HepG2 (cell line): ENCODE results near the gene NYAP1. TPM values are rescaled to one million over a fixed set of nuclear protein-coding genes. Genes with fewer than 3 reads are reported as not detected.

ENCODE experiments used
- AGO2 ChIP-seq: fragments of 200-400 bp; formaldehyde crosslinking; optimal IDR thresholded peaks from 2 replicates; pipeline ENCODE3; 2017; ENCODE audit warnings: mild to moderate bottlenecking, low read depth, low read length, moderate library complexity
- CBFB ChIP-seq: sonication (generic); formaldehyde crosslinking; IDR thresholded peaks from 2 replicates; pipeline ENCODE4 v1.4.0; 2020; ENCODE audit warnings: missing genetic modification reagents
- FOXA1 ChIP-seq, 2 experiments: fragments of 450-650 bp in 1 of 2; sonication (generic) in 1 of 2; formaldehyde crosslinking in 1 of 2; IDR thresholded peaks; 2 replicates each; pipeline versions ENCODE4 v1.4.0 to v1.6.1; 2016 to 2020; ENCODE audit warnings: missing genetic modification reagents in 1 of 2
- FOXO1 ChIP-seq: sonication (generic); formaldehyde crosslinking; IDR thresholded peaks from 2 replicates; pipeline ENCODE4 v1.4.0; 2020; ENCODE audit warnings: missing genetic modification reagents
- GPBP1L1 ChIP-seq: sonication (generic); formaldehyde crosslinking; IDR thresholded peaks from 2 replicates; pipeline ENCODE4 v1.5.0; 2020; ENCODE audit warnings: mild to moderate bottlenecking, missing genetic modification reagents
- HNRNPUL1 ChIP-seq: fragments of 200-400 bp; formaldehyde crosslinking; IDR thresholded peaks from 2 replicates; pipeline ENCODE4 v1.6.1; 2017; ENCODE audit warnings: low read depth, mild to moderate bottlenecking, low read length, moderate library complexity
- IKZF1 ChIP-seq: fragments of 450-650 bp; IDR thresholded peaks from 2 replicates; pipeline ENCODE4 v1.7.1; 2016
- MTF2 ChIP-seq: sonication (generic); formaldehyde crosslinking; IDR thresholded peaks from 2 replicates; pipeline ENCODE4 v1.5.0; 2020; ENCODE audit warnings: missing genetic modification reagents, borderline replicate concordance
- NCOA1 ChIP-seq: sonication (generic); formaldehyde crosslinking; IDR thresholded peaks from 2 replicates; pipeline ENCODE4 v1.9.0; 2021; ENCODE audit warnings: missing genetic modification reagents
- SCMH1 ChIP-seq: sonication (generic); formaldehyde crosslinking; IDR thresholded peaks from 2 replicates; pipeline ENCODE4 v1.9.0; 2021; ENCODE audit warnings: missing genetic modification reagents, mild to moderate bottlenecking, borderline replicate concordance
- SMAD3 ChIP-seq: sonication (generic); formaldehyde crosslinking; IDR thresholded peaks from 2 replicates; pipeline ENCODE4 v1.4.0; 2020; ENCODE audit warnings: missing genetic modification reagents
- SRY ChIP-seq: sonication (generic); formaldehyde crosslinking; IDR thresholded peaks from 2 replicates; pipeline ENCODE4 v1.8.0; 2022; ENCODE audit warnings: mild to moderate bottlenecking, missing genetic modification reagents
- ZBTB10 ChIP-seq: sonication (generic); formaldehyde crosslinking; IDR thresholded peaks from 2 replicates; pipeline ENCODE4 v1.4.0; 2020; ENCODE audit warnings: missing genetic modification reagents, borderline replicate concordance
- ZBTB46 ChIP-seq: sonication (generic); formaldehyde crosslinking; IDR thresholded peaks from 2 replicates; pipeline ENCODE4 v1.4.0; 2020; ENCODE audit warnings: mild to moderate bottlenecking, missing genetic modification reagents, borderline replicate concordance
- ZBTB8A ChIP-seq: sonication (generic); formaldehyde crosslinking; IDR thresholded peaks from 2 replicates; pipeline ENCODE4 v1.4.0; 2020; ENCODE audit warnings: mild to moderate bottlenecking, low read depth, missing genetic modification reagents, borderline replicate concordance
- ZHX2 ChIP-seq, 2 experiments: sonication (generic) in 1 of 2; formaldehyde crosslinking in 1 of 2; IDR thresholded peaks; 2 replicates each; pipeline versions ENCODE4 v1.6.1 to v1.9.0; 2014 to 2022; ENCODE audit warnings: antibody characterized with exemption in 1 of 2, borderline replicate concordance in 1 of 2, inconsistent platforms in 1 of 2, low read depth in 1 of 2, missing genetic modification reagents in 1 of 2
- ZNF263 ChIP-seq: sonication (generic); formaldehyde crosslinking; IDR thresholded peaks from 2 replicates; pipeline ENCODE4 v1.4.0; 2020; ENCODE audit warnings: missing genetic modification reagents
- ZNF674 ChIP-seq: sonication (generic); formaldehyde crosslinking; IDR thresholded peaks from 2 replicates; pipeline ENCODE4 v1.5.0; 2020; ENCODE audit warnings: low read depth, mild to moderate bottlenecking, missing genetic modification reagents
- polyA plus RNA-seq, 8 experiments: library from polyadenylated mRNA; depleted of rRNA in 3 of 8; stranded (reverse) in 7 of 8; unstranded in 1 of 8; fragments of >200 nt; fragmentation: Illumina TruSeq in 4 of 8; extraction: Trizol in 4 of 8; gene quantifications; 2 replicates each; pipeline versions ENCODE4 v1.2.1 to v1.2.3, GENCODE V29; 2011 to 2016; ENCODE audit warnings: low read depth in 4 of 8, missing spikeins in 1 of 8, mixed read lengths in 1 of 8; ENCODE audit not compliant: insufficient read depth in 1 of 8
- total RNA-seq, 5 experiments: library from RNA; depleted of rRNA; stranded (reverse); fragments of >200 nt; fragmentation: Illumina TruSeq; extraction: Trizol; gene quantifications; 2 replicates each; pipeline ENCODE4 v1.2.3, GENCODE V29; 2016; ENCODE audit warnings: low read depth in 1 of 5

The NYAP1 gene
- total and polyA plus RNA-seq, 2 of the 13 experiments (the other 11 are each of a cell fraction or from before 2014, with no cell fraction given) = 0.15 to 0.46 TPM

GRCh38 chr7:100540073-100540723 is 56.5 kb downstream of the NYAP1 start (continued):
- TF ChIP-seq ZBTB8A (CRISPR knock-in tag) (no peak), ZNF674 (no peak), MTF2 (no peak), NCOA1 (no peak), ZBTB46 (CRISPR knock-in tag) (no peak), ZHX2 (IDR thresholded peaks at IDR 0.05; ENCODE audit: low read depth) (no peak), ZHX2 (CRISPR knock-in tag; IDR thresholded peaks at IDR 0.05; ENCODE audit: borderline replicate concordance) (no peak), ZNF263 (CRISPR knock-in tag) (no peak), SRY (CRISPR knock-in tag) (no peak), SMAD3 (peak; percentile 85), ZBTB10 (CRISPR knock-in tag) (peak; percentile 77; the same call in 1 of the 2 replicates), IKZF1 (no peak), CBFB (CRISPR knock-in tag) (no peak; the same call in 1 of the 2 replicates), HNRNPUL1 (peak; percentile 88), FOXO1 (CRISPR knock-in tag) (peak; percentile 16; the same call in 1 of the 2 replicates), AGO2 (no peak), GPBP1L1 (CRISPR knock-in tag) (no peak), FOXA1 (IDR thresholded peaks at IDR 0.05) (no peak), FOXA1 (CRISPR knock-in tag; IDR thresholded peaks at IDR 0.05) (no peak), SCMH1 (CRISPR knock-in tag) (no peak)
